HepG2 (cell line): ENCODE data around the gene EBF4. TPM values are rescaled to one million over a fixed set of nuclear protein-coding genes. Genes with fewer than 3 reads are reported as not detected.

Experiments used
- ATAC-seq: fragments of 200-7000 bp; cut with Tn5 transposase; 3 replicates; pipeline ENCODE4 v1.9.1; 2020; ENCODE audit warnings: mild to moderate bottlenecking, moderate library complexity
- BruUV-seq: library from RNA; stranded (reverse); fragments of 400-500 nt; replicated peaks from 2 replicates; lab custom pipeline; 2021; lab: Mats Ljungman, UMichigan
- CTCF ChIA-PET: fragments of 300-600 bp; formaldehyde crosslinking; extraction: SDS; loops from one replicate; lab custom pipeline; 2021; ENCODE audit warnings: low total read pairs, inconsistent platforms, low intra/inter-chr PET ratio; lab: Yijun Ruan, JAX
- POLR2A ChIA-PET: fragments of 350-600 bp; sonication (Branson Sonifier 250); formaldehyde crosslinking; loops from one replicate; lab custom pipeline; 2020; ENCODE audit warnings: antibody characterized with exemption, inconsistent platforms; lab: Yijun Ruan, JAX
- DNase-seq: peaks from one replicate; pipeline ENCODE4 v3.0.0-alpha.2; 2015; ENCODE audit warnings: low spot score
- FAIRE-seq: peaks from 3 replicates; lab custom pipeline; 2011; peaks lifted over from hg19 to GRCh38; lab: Jason Lieb, UNC
- H2AFZ ChIP-seq: one replicate; pipeline ENCODE4 v1.6.1; 2011; ENCODE audit warnings: low read length, inconsistent platforms
- H3K27ac ChIP-seq: fragments of 300-600 bp; 3 replicates; pipeline ENCODE4 v1.8.0; 2011; ENCODE audit warnings: mixed run types, mild to moderate bottlenecking, mixed read lengths, low read length, inconsistent platforms; ENCODE audit not compliant: insufficient read depth; ENCODE audit errors: extremely low read length
- H3K27me3 ChIP-seq, 2 experiments: fragments of 200-600 bp in 1 of 2; 2 replicates in 1 of 2; 3 replicates in 1 of 2; pipeline versions ENCODE4 v1.6.0 to v1.8.0; 2011; ENCODE audit warnings: low read length in 2 of 2, mild to moderate bottlenecking in 2 of 2, moderate library complexity in 2 of 2, inconsistent platforms in 1 of 2; ENCODE audit not compliant: insufficient read depth in 2 of 2, control insufficient read depth in 1 of 2
- H3K36me3 ChIP-seq, 2 experiments: fragments of 200-600 bp in 1 of 2; replicated peaks in 1 of 2; 2 replicates in 1 of 2; 3 replicates in 1 of 2; pipeline versions ENCODE4 v1.5.1 to v1.8.0; 2011; ENCODE audit warnings: low read length in 2 of 2, inconsistent platforms in 1 of 2; ENCODE audit not compliant: insufficient read depth in 2 of 2, control insufficient read depth in 1 of 2
- H3K4me1 ChIP-seq: 2 replicates; pipeline ENCODE4 v1.5.1; 2012; ENCODE audit warnings: low read length, inconsistent platforms; ENCODE audit not compliant: insufficient read depth
- H3K4me2 ChIP-seq: 2 replicates; pipeline ENCODE4 v1.6.0; 2011; ENCODE audit warnings: low read depth, low read length, inconsistent platforms
- H3K4me3 ChIP-seq, 3 experiments: fragments of 200-600 bp in 1 of 3; sonication (generic), shearing (Covaris generic) in 1 of 3; replicated peaks in 1 of 3; 2 replicates each; pipeline ENCODE4 v1.5.1; 2011 to 2016; ENCODE audit warnings: low read length in 3 of 3, inconsistent platforms in 2 of 3, low read depth in 2 of 3, mild to moderate bottlenecking in 2 of 3, control low read depth in 1 of 3, mixed read lengths in 1 of 3; ENCODE audit not compliant: insufficient read depth in 1 of 3
- H3K79me2 ChIP-seq: one replicate; pipeline ENCODE4 v1.6.1; 2011; ENCODE audit warnings: low read length, inconsistent platforms; ENCODE audit not compliant: insufficient read depth
- H3K9ac ChIP-seq: 2 replicates; pipeline ENCODE4 v1.6.0; 2011; ENCODE audit warnings: mild to moderate bottlenecking, low read depth, low read length, inconsistent platforms; ENCODE audit not compliant: insufficient read depth
- H3K9me3 ChIP-seq: 2 replicates; pipeline ENCODE4 v1.5.1; 2012; ENCODE audit warnings: mild to moderate bottlenecking, low read length
- H4K20me1 ChIP-seq: 2 replicates; pipeline ENCODE4 v1.6.0; 2011; ENCODE audit warnings: inconsistent platforms, mild to moderate bottlenecking, low read length, moderate library complexity; ENCODE audit not compliant: insufficient read depth
- CBFB ChIP-seq: sonication (generic); formaldehyde crosslinking; IDR thresholded peaks from 2 replicates; pipeline ENCODE4 v1.4.0; 2020; ENCODE audit warnings: missing genetic modification reagents
- CEBPB ChIP-seq: IDR thresholded peaks from 2 replicates; pipeline ENCODE4 v1.6.1; 2011; ENCODE audit warnings: low read depth, low read length, improper control_type of control experiment, borderline replicate concordance
- GATAD2A ChIP-seq: IDR thresholded peaks from 2 replicates; pipeline ENCODE4 v1.6.1; 2016
- MEIS2 ChIP-seq: sonication (generic); formaldehyde crosslinking; IDR thresholded peaks from 2 replicates; pipeline ENCODE4 v1.9.0; 2021; ENCODE audit warnings: mild to moderate bottlenecking, missing genetic modification reagents
- SOX13 ChIP-seq, 3 experiments: fragments of 450-650 bp in 1 of 3; sonication (generic) in 1 of 3; formaldehyde crosslinking in 1 of 3; IDR thresholded peaks in 2 of 3; conservative IDR thresholded peaks in 1 of 3; 2 replicates each; pipeline versions ENCODE4 v1.5.0 to v1.6.1; 2016 to 2020; ENCODE audit warnings: antibody characterized with exemption in 1 of 3, mild to moderate bottlenecking in 1 of 3, missing compliant biosample characterization in 1 of 3, missing genetic modification reagents in 1 of 3, moderate library complexity in 1 of 3
- STAG1 ChIP-seq: sonication (generic); formaldehyde crosslinking; IDR thresholded peaks from 2 replicates; pipeline ENCODE4 v1.4.0; 2020; ENCODE audit warnings: missing genetic modification reagents
- ZBTB20 ChIP-seq: sonication (generic); formaldehyde crosslinking; IDR thresholded peaks from 2 replicates; pipeline ENCODE4 v1.8.1; 2023; ENCODE audit warnings: missing genetic modification reagents, low read depth, mild to moderate bottlenecking, borderline replicate concordance
- ZNF430 ChIP-seq: sonication (generic); formaldehyde crosslinking; IDR thresholded peaks from 2 replicates; pipeline ENCODE4 v1.9.0; 2021; ENCODE audit warnings: mild to moderate bottlenecking, missing genetic modification reagents
- WGBS: methylation state at CpG from one replicate; pipeline ENCODE4 v1.1.6; 2017; ENCODE audit warnings: low lambda C conversion rate; 5-methylcytosine and 5-hydroxymethylcytosine counted together
- in situ Hi-C: cut with HindIII; loops from 2 replicates; pipeline ENCODE4 v1.10.0; 2017; ENCODE audit warnings: low pct_unique_long_range_greater_than_20kb; ENCODE audit not compliant: extremely low pct_ligation_motif_present
- intact Hi-C: fragments of 100-400 bp; cut with micrococcal nuclease; formaldehyde crosslinking; loops from one replicate; pipeline ENCODE4 v1.10.0; 2022; ENCODE audit not compliant: unreplicated experiment
- polyA plus RNA-seq, 8 experiments: library from polyadenylated mRNA; depleted of rRNA in 3 of 8; stranded (reverse) in 7 of 8; unstranded in 1 of 8; fragments of >200 nt; fragmentation: Illumina TruSeq in 4 of 8; extraction: Trizol in 4 of 8; gene quantifications; 2 replicates each; pipeline versions ENCODE4 v1.2.1 to v1.2.3, GENCODE V29; 2011 to 2016; ENCODE audit warnings: low read depth in 4 of 8, missing spikeins in 1 of 8, mixed read lengths in 1 of 8; ENCODE audit not compliant: insufficient read depth in 1 of 8
- total RNA-seq, 5 experiments: library from RNA; depleted of rRNA; stranded (reverse); fragments of >200 nt; fragmentation: Illumina TruSeq; extraction: Trizol; gene quantifications; 2 replicates each; pipeline ENCODE4 v1.2.3, GENCODE V29; 2016; ENCODE audit warnings: low read depth in 1 of 5
- TF ChIP-seq, protein P1 (sequence below): sonication (generic); formaldehyde crosslinking; IDR thresholded peaks from 2 replicates; pipeline ENCODE4 v1.8.0; 2022; ENCODE audit warnings: mild to moderate bottlenecking, missing genetic modification reagents

EBF4 gene
- total and polyA plus RNA-seq, 2 of the 13 experiments (the other 11 are each of a cell fraction or from before 2014, with no cell fraction given), result 0.84 to 2.2 TPM

GRCh38 chr20:2804041-2804828 lies 111.7 kb downstream of the EBF4 start:
- Histone ChIP-seq H3K4me2 (no peak overlapping the region), H3K4me3 (no peak overlapping the region), H4K20me1 (no peaks in the 10 kb centered on the region), H3K36me3 (no peaks in the 10 kb centered on the region), H3K4me1 (peaks cover 18% of the 10 kb centered on the region), H3K9ac (no peak overlapping the region), H3K9me3 (no peaks in the 10 kb centered on the region), H3K79me2 (no peaks in the 10 kb centered on the region), H2AFZ (no peak overlapping the region), H3K27me3 (peaks cover 9 to 81% of the 10 kb centered on the region in 2 experiments; a peak in 4 of 5 replicates), H3K27ac (no peak overlapping the region)
- BruUV-seq, result no TSS peak
- in situ Hi-C loops, result no loop called here
- no peak for DNase-seq
- WGBS, result 51% methylated on average over 16 of the region's 16 CpGs
- FAIRE-seq, result no peak
- TF ChIP-seq STAG1 (CRISPR knock-in tag) (no peak), SOX13 (IDR thresholded peaks at IDR 0.05) (no peak), SOX13 (CRISPR knock-in tag; conservative IDR thresholded peaks at IDR 0.05 in 1 of 2, IDR thresholded peaks at IDR 0.05 in 1 of 2) (no peak), CBFB (CRISPR knock-in tag) (no peak), GATAD2A (CRISPR knock-in tag) (no peak), MEIS2 (CRISPR knock-in tag) (no peak), ZBTB20 (CRISPR knock-in tag) (no peak), CEBPB (peak; percentile 71), ZNF430 (CRISPR knock-in tag) (no peak)
- TF ChIP-seq, protein P1, sequence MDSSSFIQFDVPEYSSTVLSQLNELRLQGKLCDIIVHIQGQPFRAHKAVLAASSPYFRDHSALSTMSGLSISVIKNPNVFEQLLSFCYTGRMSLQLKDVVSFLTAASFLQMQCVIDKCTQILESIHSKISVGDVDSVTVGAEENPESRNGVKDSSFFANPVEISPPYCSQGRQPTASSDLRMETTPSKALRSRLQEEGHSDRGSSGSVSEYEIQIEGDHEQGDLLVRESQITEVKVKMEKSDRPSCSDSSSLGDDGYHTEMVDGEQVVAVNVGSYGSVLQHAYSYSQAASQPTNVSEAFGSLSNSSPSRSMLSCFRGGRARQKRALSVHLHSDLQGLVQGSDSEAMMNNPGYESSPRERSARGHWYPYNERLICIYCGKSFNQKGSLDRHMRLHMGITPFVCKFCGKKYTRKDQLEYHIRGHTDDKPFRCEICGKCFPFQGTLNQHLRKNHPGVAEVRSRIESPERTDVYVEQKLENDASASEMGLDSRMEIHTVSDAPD (CRISPR knock-in tag), result no peak
- CTCF ChIA-PET, result no interaction called here
- ATAC-seq, result no peak
- intact Hi-C loops, result no loop called here
- POLR2A ChIA-PET, result no interaction called here
